H9 (cell line): Measurements from ENCODE around the gene RNF114. TPM values are rescaled to one million over a fixed set of nuclear protein-coding genes. Genes with fewer than 3 reads are reported as not detected.

Experiments
- DNase-seq: peaks from one replicate; pipeline ENCODE4 v3.0.0-alpha.2; 2017
- H2AFZ ChIP-seq: one replicate; pipeline ENCODE4 v1.6.1; 2013; ENCODE audit warnings: mild to moderate bottlenecking, low read length, control low read depth, moderate library complexity
- H2AK5ac ChIP-seq: 2 replicates; pipeline ENCODE4 v1.6.1; 2013; ENCODE audit warnings: low read length, control low read depth, mixed read lengths; ENCODE audit not compliant: insufficient read length
- H2BK120ac ChIP-seq: one replicate; pipeline ENCODE4 v1.6.1; 2013; ENCODE audit warnings: low read depth, mild to moderate bottlenecking, low read length, control low read depth, inconsistent platforms; ENCODE audit not compliant: poor library complexity, severe bottlenecking
- H2BK12ac ChIP-seq: 2 replicates; pipeline ENCODE4 v1.6.1; 2013; ENCODE audit warnings: low read length, control low read depth, mixed read lengths, low read depth; ENCODE audit not compliant: insufficient read length
- H2BK15ac ChIP-seq: 2 replicates; pipeline ENCODE4 v1.6.1; 2013; ENCODE audit warnings: low read depth, low read length, control low read depth
- H2BK20ac ChIP-seq: one replicate; pipeline ENCODE4 v1.6.1; 2013; ENCODE audit warnings: low read depth, mild to moderate bottlenecking, low read length, control low read depth, inconsistent platforms; ENCODE audit not compliant: poor library complexity, severe bottlenecking
- H2BK5ac ChIP-seq: 2 replicates; pipeline ENCODE4 v1.6.1; 2013; ENCODE audit warnings: low read length, control low read depth, mixed read lengths; ENCODE audit not compliant: insufficient read length
- H3K14ac ChIP-seq: 2 replicates; pipeline ENCODE4 v1.6.1; 2013; ENCODE audit warnings: low read length, control low read depth; ENCODE audit not compliant: insufficient read depth
- H3K18ac ChIP-seq: 2 replicates; pipeline ENCODE4 v1.6.1; 2013; ENCODE audit warnings: low read depth, mild to moderate bottlenecking, mixed read lengths, low read length, control low read depth; ENCODE audit not compliant: insufficient read length
- H3K23ac ChIP-seq: 2 replicates; pipeline ENCODE4 v1.6.1; 2013; ENCODE audit warnings: low read length, control low read depth, mixed read lengths, low read depth; ENCODE audit not compliant: insufficient read length
- H3K23me2 ChIP-seq: 2 replicates; pipeline ENCODE4 v1.6.1; 2013; ENCODE audit warnings: low read depth, mild to moderate bottlenecking, mixed read lengths, low read length, control low read depth; ENCODE audit not compliant: insufficient read length, poor library complexity, severe bottlenecking
- H3K27ac ChIP-seq: 2 replicates; pipeline ENCODE4 v1.5.1; 2013; ENCODE audit warnings: low read length, control low read depth, mixed read lengths, low read depth; ENCODE audit not compliant: insufficient read length
- H3K27me3 ChIP-seq: 2 replicates; pipeline ENCODE4 v1.6.1; 2013; ENCODE audit warnings: low read length, control low read depth, inconsistent platforms; ENCODE audit not compliant: insufficient read depth
- H3K4ac ChIP-seq: 2 replicates; pipeline ENCODE4 v1.6.1; 2013; ENCODE audit warnings: low read depth, mild to moderate bottlenecking, control low read depth, inconsistent platforms, low read length, moderate library complexity
- H3K4me1 ChIP-seq: 2 replicates; pipeline ENCODE4 v1.6.1; 2013; ENCODE audit warnings: low read length, control low read depth, inconsistent platforms; ENCODE audit not compliant: insufficient read depth
- H3K4me2 ChIP-seq: 2 replicates; pipeline ENCODE4 v1.6.1; 2013; ENCODE audit warnings: low read length, control low read depth, mixed read lengths; ENCODE audit not compliant: insufficient read length, insufficient read depth
- H3K56ac ChIP-seq: 2 replicates; pipeline ENCODE4 v1.6.1; 2013; ENCODE audit warnings: low read depth, mild to moderate bottlenecking, mixed read lengths, low read length, control low read depth; ENCODE audit not compliant: insufficient read length
- H3K79me1 ChIP-seq: 2 replicates; pipeline ENCODE4 v1.6.1; 2013; ENCODE audit warnings: low read depth, mild to moderate bottlenecking, moderate library complexity, low read length, control low read depth, inconsistent platforms; ENCODE audit not compliant: insufficient read depth, poor library complexity, severe bottlenecking
- H3K79me2 ChIP-seq: 2 replicates; pipeline ENCODE4 v1.6.1; 2013; ENCODE audit warnings: low read length, control low read depth, inconsistent platforms; ENCODE audit not compliant: insufficient read depth
- H3K9ac ChIP-seq: 2 replicates; pipeline ENCODE4 v1.6.1; 2013; ENCODE audit warnings: low read length, control low read depth, mixed read lengths; ENCODE audit not compliant: insufficient read length; ENCODE audit errors: extremely low read depth
- H3K9me3 ChIP-seq: one replicate; pipeline ENCODE4 v1.6.1; 2013; ENCODE audit warnings: low read depth, low read length, inconsistent platforms; ENCODE audit not compliant: control insufficient read depth
- H3T11ph ChIP-seq: one replicate; pipeline ENCODE4 v1.6.1; 2013; ENCODE audit warnings: mild to moderate bottlenecking, low read length, control low read depth, inconsistent platforms
- H4K20me1 ChIP-seq: one replicate; pipeline ENCODE4 v1.6.1; 2013; ENCODE audit not compliant: control insufficient read depth, insufficient read length, insufficient read depth
- H4K5ac ChIP-seq: 2 replicates; pipeline ENCODE4 v1.6.1; 2013; ENCODE audit warnings: low read depth, mild to moderate bottlenecking, mixed read lengths, low read length, control low read depth; ENCODE audit not compliant: insufficient read length
- H4K8ac ChIP-seq: replicated peaks from 2 replicates; pipeline ENCODE4 v1.6.1; 2013; ENCODE audit warnings: low read length, control low read depth, mixed read lengths, low read depth; ENCODE audit not compliant: insufficient read length
- H4K91ac ChIP-seq: 2 replicates; pipeline ENCODE4 v1.6.1; 2013; ENCODE audit warnings: low read depth, mild to moderate bottlenecking, moderate library complexity, mixed read lengths, low read length, control low read depth; ENCODE audit not compliant: insufficient read length
- H3K27ac Mint-ChIP-seq, 3 experiments: 2 replicates in 2 of 3; 3 replicates in 1 of 3; pipeline ENCODE4 v1.8.0; 2020 to 2021; ENCODE audit warnings: mixed read lengths in 3 of 3, mild to moderate bottlenecking in 1 of 3, moderate library complexity in 1 of 3
- H3K27me3 Mint-ChIP-seq: 2 replicates; pipeline ENCODE4 v1.8.0; 2021; ENCODE audit warnings: low read depth, mild to moderate bottlenecking, moderate library complexity, mixed read lengths
- H3K36me3 Mint-ChIP-seq, 3 experiments: 2 replicates in 2 of 3; 3 replicates in 1 of 3; pipeline ENCODE4 v1.8.0; 2020 to 2021; ENCODE audit warnings: low read depth in 3 of 3, mixed read lengths in 3 of 3; ENCODE audit not compliant: insufficient read depth in 1 of 3
- H3K4me1 Mint-ChIP-seq, 2 experiments: 2 replicates each; pipeline ENCODE4 v1.8.0; 2020; ENCODE audit warnings: mixed read lengths in 2 of 2
- H3K4me3 Mint-ChIP-seq, 2 experiments: 2 replicates in 1 of 2; 3 replicates in 1 of 2; pipeline ENCODE4 v1.8.0; 2020 to 2021; ENCODE audit warnings: mild to moderate bottlenecking in 2 of 2, mixed read lengths in 2 of 2, moderate library complexity in 1 of 2
- H3K9me3 Mint-ChIP-seq, 2 experiments: 2 replicates in 1 of 2; 3 replicates in 1 of 2; pipeline ENCODE4 v1.8.0; 2020; ENCODE audit warnings: mild to moderate bottlenecking in 2 of 2, mixed read lengths in 2 of 2, moderate library complexity in 1 of 2
- WGBS: extraction: QIAGEN DNeasy Blood & Tissue Kit; methylation state at CpG from one replicate; pipeline ENCODE4 v1.1.7; 2013; ENCODE audit warnings: missing lambda C conversion rate, low lambda C conversion rate, mixed read lengths; ENCODE audit not compliant: insufficient read length; ENCODE audit errors: extremely low coverage; 5-methylcytosine and 5-hydroxymethylcytosine counted together
- total RNA-seq: library from RNA; stranded (reverse); gene quantifications from 2 replicates; pipeline ENCODE4 v1.2.1, GENCODE V29; 2021
- TF ChIP-seq, protein P1 (sequence below): fragments of 200-600 bp; sonication (generic); conservative IDR thresholded peaks from 3 replicates; pipeline ENCODE4 v1.8.0; 2021; ENCODE audit warnings: antibody characterized with exemption, mild to moderate bottlenecking

The RNF114 gene
- total RNA-seq, 1 experiment from 2014 or later, result 75.5 TPM

DNA sequence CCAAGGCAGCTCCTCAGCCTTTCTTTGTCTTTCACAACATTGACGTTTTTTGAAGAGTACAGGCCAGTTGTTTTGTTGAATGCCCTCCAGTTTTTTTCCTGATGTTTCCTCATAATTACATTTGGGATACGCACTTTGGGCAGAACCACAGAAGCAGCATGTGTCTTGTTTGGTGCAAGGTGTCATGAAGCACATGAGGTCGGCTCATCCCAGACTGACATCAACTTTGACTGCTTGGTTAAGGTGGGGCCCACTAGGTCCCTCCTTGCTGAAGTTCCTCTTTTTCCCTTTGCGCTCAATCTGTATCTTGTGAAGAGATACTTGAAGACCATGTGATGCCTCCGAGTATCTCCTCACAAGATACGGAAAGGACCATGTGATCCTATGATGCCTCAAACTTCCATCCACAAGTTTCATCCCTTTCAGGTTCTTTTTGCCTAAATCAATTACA lies 57.1 kb downstream of the RNF114 start:
- H3K9me3 Mint-ChIP-seq, result no peaks in the 10 kb centered on the region
- Histone ChIP-seq H3K18ac (no peak overlapping the region), H3K27ac (no peak overlapping the region), H3K4me1 (peaks cover 6% of the 10 kb centered on the region; the same call in 1 of the 2 replicates), H4K91ac (no peak overlapping the region), H3K27me3 (no peaks in the 10 kb centered on the region), H3K4me2 (no peak overlapping the region), H3K4ac (no peak overlapping the region), H2BK5ac (no peak overlapping the region), H4K20me1 (no peaks in the 10 kb centered on the region), H3K14ac (no peak overlapping the region), H2BK12ac (no peak overlapping the region), H2BK15ac (no peak overlapping the region), H3K9me3 (no peaks in the 10 kb centered on the region), H3K23ac (no peak overlapping the region), H3K79me1 (no peaks in the 10 kb centered on the region), H2AFZ (no peak overlapping the region), H4K5ac (no peak overlapping the region), H3K23me2 (no peaks in the 10 kb centered on the region), H3K9ac (no peak overlapping the region), H2BK120ac (no peak overlapping the region), H2BK20ac (no peak overlapping the region), H3K56ac (no peak overlapping the region), H3K79me2 (no peaks in the 10 kb centered on the region), H4K8ac (no peak overlapping the region), H2AK5ac (no peak overlapping the region), H3T11ph (no peak overlapping the region)
- WGBS, result no CpG with 5 or more reads among the region's 6 CpGs
- no peaks in the 10 kb centered on the region; the same call in none of the 2 replicates for H3K27me3 Mint-ChIP-seq
- no peak overlapping the region for H3K27ac Mint-ChIP-seq
- H3K4me1 Mint-ChIP-seq, result peaks cover 32 to 50% of the 10 kb centered on the region in 2 experiments
- no peak for DNase-seq
- peaks cover 0 to 6% (median 3%) of the 10 kb centered on the region in 3 experiments; a peak in 3 of 7 replicates for H3K36me3 Mint-ChIP-seq
- TF ChIP-seq, protein P1, sequence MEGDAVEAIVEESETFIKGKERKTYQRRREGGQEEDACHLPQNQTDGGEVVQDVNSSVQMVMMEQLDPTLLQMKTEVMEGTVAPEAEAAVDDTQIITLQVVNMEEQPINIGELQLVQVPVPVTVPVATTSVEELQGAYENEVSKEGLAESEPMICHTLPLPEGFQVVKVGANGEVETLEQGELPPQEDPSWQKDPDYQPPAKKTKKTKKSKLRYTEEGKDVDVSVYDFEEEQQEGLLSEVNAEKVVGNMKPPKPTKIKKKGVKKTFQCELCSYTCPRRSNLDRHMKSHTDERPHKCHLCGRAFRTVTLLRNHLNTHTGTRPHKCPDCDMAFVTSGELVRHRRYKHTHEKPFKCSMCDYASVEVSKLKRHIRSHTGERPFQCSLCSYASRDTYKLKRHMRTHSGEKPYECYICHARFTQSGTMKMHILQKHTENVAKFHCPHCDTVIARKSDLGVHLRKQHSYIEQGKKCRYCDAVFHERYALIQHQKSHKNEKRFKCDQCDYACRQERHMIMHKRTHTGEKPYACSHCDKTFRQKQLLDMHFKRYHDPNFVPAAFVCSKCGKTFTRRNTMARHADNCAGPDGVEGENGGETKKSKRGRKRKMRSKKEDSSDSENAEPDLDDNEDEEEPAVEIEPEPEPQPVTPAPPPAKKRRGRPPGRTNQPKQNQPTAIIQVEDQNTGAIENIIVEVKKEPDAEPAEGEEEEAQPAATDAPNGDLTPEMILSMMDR, result no peak
- H3K4me3 Mint-ChIP-seq, result no peak overlapping the region
